Pancreas (tissue), 10 donors: ENCODE results near the gene INPP5A. TPM values are rescaled to one million over a fixed set of nuclear protein-coding genes. Genes with fewer than 3 reads are reported as not detected.

Source experiments
- ATAC-seq, 4 donors: fragments of 200-7000 bp; cut with Tn5 transposase; one replicate each; pipeline versions ENCODE4 v1.8.0 to v1.9.1; 2020; ENCODE audit warnings: mild to moderate bottlenecking in 4 of 4, moderate library complexity in 4 of 4
- DNase-seq, 6 donors: peaks; one replicate each; pipeline ENCODE4 v3.0.0-alpha.2; 2020
- FAIRE-seq: peaks from 2 replicates; lab custom pipeline; 2012; peaks lifted over from hg19 to GRCh38; lab: Jason Lieb, UNC
- H3K27ac ChIP-seq, 4 donors: fragments of 200-600 bp; sonication (generic); 1 replicate in 3 of 4; 2 replicates in 1 of 4; pipeline versions ENCODE4 v1.5.0 to v1.8.0; 2020
- H3K27me3 ChIP-seq, 4 donors: fragments of 200-600 bp; one replicate each; pipeline ENCODE4 v1.8.0; 2021
- H3K36me3 ChIP-seq, 3 donors: fragments of 200-600 bp; sonication (generic) in 1 of 3; one replicate each; pipeline versions ENCODE4 v1.5.0 to v1.8.0; 2020 to 2021
- H3K4me1 ChIP-seq, 3 donors: fragments of 200-600 bp; one replicate each; pipeline ENCODE4 v1.8.0; 2021
- H3K4me3 ChIP-seq, 4 donors: fragments of 200-600 bp; sonication (generic) in 2 of 4; one replicate each; pipeline versions ENCODE4 v1.5.0 to v1.8.0; 2020 to 2021
- H3K9me3 ChIP-seq, 4 donors: fragments of 200-600 bp; one replicate each; pipeline ENCODE4 v1.8.0; 2021
- WGBS, 2 donors: extraction: QIAGEN DNeasy Blood & Tissue Kit; methylation state at CpG; one replicate each; pipeline ENCODE4 v1.1.7; 2013; 5-methylcytosine and 5-hydroxymethylcytosine counted together
- intact Hi-C, 3 donors: fragments of 100-400 bp; cut with DNase I; formaldehyde crosslinking; loops; one replicate each; pipeline versions ENCODE4 v1.11.1 to v1.14.2; 2022
- polyA plus RNA-seq, 2 donors: library from polyadenylated mRNA; stranded (reverse); fragments of 200-250 nt; gene quantifications; one replicate each; pipeline ENCODE4 v1.2.3, GENCODE V29; 2013
- total RNA-seq, 6 donors: library from RNA; stranded (reverse); fragmentation: NEBNext Ultra II Directional in 4 of 6; extraction: Animal tissue kit (Norgen Biotek cat#: 25700) in 4 of 6; gene quantifications; one replicate each; pipeline versions ENCODE4 v1.2.1 to v1.2.4, GENCODE V29; 2021 to 2023
- TF ChIP-seq, protein P1 (sequence below), 4 donors: fragments of 200-600 bp; sonication (generic) in 3 of 4; IDR thresholded peaks; one replicate each; pipeline versions ENCODE4 v1.5.0 to v1.8.0; 2021; ENCODE audit warnings: antibody characterized with exemption in 4 of 4
- donor health status: healthy with polysubstance abuse.
- donor health status: DM: no; HTN: no; CAD: no; lungs with moderate emphysema.
- donor health status: DM: no; HTN: no; CAD: no.
- donor health status: control.
- donor health status: control.
- donor health status: Bipolar disorder and iron deficiency.
- donor health status: DM: yes; HTN: yes; CAD: no.
- donor health status: DM: no; HTN: no; CAD: no.
- donor health status: DM: no; HTN: no; CAD: no.
- donor health status: DM: yes; HTN: yes; CAD: no.

Gene INPP5A
- total and polyA plus RNA-seq, 8 donors, result 5.9 to 15.6 (median 11.3) TPM

GRCh38 chr10:132534391-132535064 is 3.1 kb upstream of the INPP5A start:
- 80% methylated on average over 8 of the region's 8 CpGs for WGBS, 2 donors
- Histone ChIP-seq H3K4me1 (peaks cover 0 to 16% (median 10%) of the 10 kb centered on the region in 3 donors), H3K9me3 (no peaks in the 10 kb centered on the region), H3K36me3 (no peaks in the 10 kb centered on the region), H3K27ac (no peak overlapping the region), H3K27me3 (no peaks in the 10 kb centered on the region), H3K4me3 (no peak overlapping the region)
- FAIRE-seq (no peak), DNase-seq (peak in 1 of 6 donors; percentile 12), ATAC-seq (no peak)
- TF ChIP-seq, protein P1, sequence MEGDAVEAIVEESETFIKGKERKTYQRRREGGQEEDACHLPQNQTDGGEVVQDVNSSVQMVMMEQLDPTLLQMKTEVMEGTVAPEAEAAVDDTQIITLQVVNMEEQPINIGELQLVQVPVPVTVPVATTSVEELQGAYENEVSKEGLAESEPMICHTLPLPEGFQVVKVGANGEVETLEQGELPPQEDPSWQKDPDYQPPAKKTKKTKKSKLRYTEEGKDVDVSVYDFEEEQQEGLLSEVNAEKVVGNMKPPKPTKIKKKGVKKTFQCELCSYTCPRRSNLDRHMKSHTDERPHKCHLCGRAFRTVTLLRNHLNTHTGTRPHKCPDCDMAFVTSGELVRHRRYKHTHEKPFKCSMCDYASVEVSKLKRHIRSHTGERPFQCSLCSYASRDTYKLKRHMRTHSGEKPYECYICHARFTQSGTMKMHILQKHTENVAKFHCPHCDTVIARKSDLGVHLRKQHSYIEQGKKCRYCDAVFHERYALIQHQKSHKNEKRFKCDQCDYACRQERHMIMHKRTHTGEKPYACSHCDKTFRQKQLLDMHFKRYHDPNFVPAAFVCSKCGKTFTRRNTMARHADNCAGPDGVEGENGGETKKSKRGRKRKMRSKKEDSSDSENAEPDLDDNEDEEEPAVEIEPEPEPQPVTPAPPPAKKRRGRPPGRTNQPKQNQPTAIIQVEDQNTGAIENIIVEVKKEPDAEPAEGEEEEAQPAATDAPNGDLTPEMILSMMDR (IDR thresholded peaks at IDR 0.05), result no peak
- intact Hi-C loops, result no loop called here

DNA sequence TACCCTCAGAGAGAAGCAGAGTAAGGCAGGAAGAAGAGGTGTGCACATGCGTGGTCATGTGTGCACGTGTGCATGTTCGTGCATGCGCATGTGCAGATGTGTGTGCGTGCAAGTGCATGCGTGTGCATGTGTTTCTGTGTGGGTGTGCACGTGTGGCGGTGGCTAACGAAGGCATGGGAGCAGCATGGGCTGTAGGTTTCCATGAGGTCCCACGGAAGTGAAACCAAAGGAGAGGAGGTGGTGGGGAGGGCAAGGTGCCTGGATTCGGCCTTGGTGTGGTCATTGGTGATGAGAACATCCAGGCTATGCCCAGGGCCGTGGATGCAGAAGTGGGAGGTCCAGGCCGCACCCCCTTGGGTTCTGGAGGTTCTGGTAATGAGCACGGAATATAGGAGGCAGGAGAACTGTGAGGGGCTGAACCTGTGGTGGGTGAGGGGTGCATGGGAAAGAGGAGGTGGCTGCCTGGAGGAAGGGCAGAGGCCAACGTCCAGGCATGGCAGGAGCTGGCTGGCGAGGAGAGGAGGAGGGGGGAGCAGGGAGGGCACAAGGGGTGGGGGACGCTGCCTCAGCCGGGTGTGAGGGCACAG is 2.4 kb upstream of the INPP5A start:
- no peak for ATAC-seq

GRCh38 chr10:132536241-132536876 is 1.2 kb upstream of the INPP5A start:
- peaks cover 0 to 31% (median 17%) of the 10 kb centered on the region in 3 donors for H3K4me1 ChIP-seq
- FAIRE-seq (no peak), ATAC-seq (peak in 3 of 4 donors; percentile 1 to 5 (median 3)), DNase-seq (peak in 5 of 6 donors; percentile 42 to 76 (median 57))
- peak overlapping the region; percentile 53 to 89 (median 62) for H3K4me3 ChIP-seq
- H3K36me3 ChIP-seq, result no peaks in the 10 kb centered on the region
- 33 to 38% methylated on average over 21 of the region's 21 CpGs for WGBS, 2 donors
- H3K27me3 ChIP-seq, result no peaks in the 10 kb centered on the region
- no peaks in the 10 kb centered on the region for H3K9me3 ChIP-seq
- intact Hi-C loops, result no loop called here
- H3K27ac ChIP-seq, result peak overlapping the region; percentile 65 to 77 (median 73)
- TF ChIP-seq, protein P1 (IDR thresholded peaks at IDR 0.05), result no peak

More for the DNA sequence above, 2.4 kb upstream of the INPP5A start:
- H3K9me3 ChIP-seq, result no peaks in the 10 kb centered on the region
- peak in 2 of 6 donors; percentile 40 to 44 for DNase-seq
- peaks cover 0 to 22% (median 12%) of the 10 kb centered on the region in 3 donors for H3K4me1 ChIP-seq
- TF ChIP-seq, protein P1 (IDR thresholded peaks at IDR 0.05), result no peak
- FAIRE-seq, result no peak
- no peaks in the 10 kb centered on the region for H3K36me3 ChIP-seq
- intact Hi-C loops, result no loop called here
- no peak overlapping the region for H3K4me3 ChIP-seq
- no peak overlapping the region for H3K27ac ChIP-seq
- WGBS, 2 donors, result 91 to 92% methylated on average over 18 of the region's 18 CpGs
- no peaks in the 10 kb centered on the region for H3K27me3 ChIP-seq

DNA sequence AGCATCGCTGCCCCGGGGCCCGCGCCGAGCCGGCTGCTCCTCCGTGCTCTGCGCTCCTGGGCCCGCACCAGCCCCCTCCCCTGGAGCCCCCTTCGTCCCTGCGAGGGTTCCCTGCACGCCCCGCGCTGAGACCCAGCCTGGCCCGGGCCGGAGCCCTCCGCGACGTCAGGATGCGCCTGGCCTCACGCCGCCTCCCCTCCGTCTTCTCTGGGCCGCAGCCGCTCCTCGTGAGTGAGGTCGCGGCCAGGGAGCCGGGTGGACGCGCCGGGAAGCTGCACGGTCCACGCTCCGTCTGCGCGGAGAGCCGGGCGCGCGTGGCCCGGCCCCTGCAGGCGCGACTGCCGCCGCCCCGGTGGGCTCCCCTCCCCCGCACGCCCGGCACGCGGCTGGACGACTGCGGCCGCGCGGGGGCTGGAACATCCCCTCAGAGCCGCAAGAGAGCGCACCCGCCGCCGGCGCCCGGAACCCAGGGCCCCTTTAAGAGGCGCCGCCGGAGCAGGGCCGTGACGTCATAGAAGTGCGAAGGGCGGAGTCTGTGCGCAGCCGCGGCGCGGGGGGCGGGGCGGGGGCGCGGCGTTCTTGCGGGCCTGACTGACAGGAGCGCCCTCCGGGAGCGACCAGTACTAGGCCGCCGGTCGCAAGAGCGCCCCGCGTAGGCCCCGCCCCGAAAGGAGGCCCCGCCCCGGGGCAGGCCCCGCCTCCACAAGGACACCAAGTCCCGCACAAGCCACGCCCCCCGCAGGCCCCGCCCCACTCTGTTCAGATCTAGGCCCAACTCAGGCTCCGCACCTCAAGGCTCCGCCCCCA is 507 bp upstream of the INPP5A start:
- TF ChIP-seq, protein P1 (IDR thresholded peaks at IDR 0.05), result peak in 1 of 4 donors; percentile 5
- ATAC-seq, result peak; percentile 88 to 95 (median 90)
- H3K4me1 ChIP-seq, result peaks cover 0 to 38% (median 17%) of the 10 kb centered on the region in 3 donors
- peak; percentile 100 for DNase-seq
- H3K9me3 ChIP-seq, result no peaks in the 10 kb centered on the region
- H3K36me3 ChIP-seq, result no peaks in the 10 kb centered on the region
- peak overlapping the region; percentile 53 to 89 (median 62) for H3K4me3 ChIP-seq
- intact Hi-C loops, result no loop called here
- H3K27ac ChIP-seq, result peak overlapping the region; percentile 65 to 77 (median 73)
- WGBS, 2 donors, result 0 to 1% methylated on average over 26 to 102 of the region's 102 CpGs
- H3K27me3 ChIP-seq, result no peaks in the 10 kb centered on the region
- no peak for FAIRE-seq
